Activated naive CD8-positive, alpha-beta T cell treated with anti-CD3 and anti-CD28 coated beads, Interleukin-2, amount 50 U/mL, for 24 hours (primary cell): ENCODE data around the gene DOCK9.

ENCODE experiments used
- ATAC-seq: fragments of 150-1000 bp; cut with Tn5 transposase; one replicate; pipeline ENCODE4 v1.10.0; 2021
- DNase-seq: peaks from one replicate; pipeline ENCODE4 v3.0.0; 2021
- H3K27ac Mint-ChIP-seq: one replicate; pipeline ENCODE4 v1.8.0; 2021; ENCODE audit warnings: mild to moderate bottlenecking, mixed read lengths
- H3K27me3 Mint-ChIP-seq: one replicate; pipeline ENCODE4 v1.8.0; 2021; ENCODE audit warnings: mixed read lengths
- H3K36me3 Mint-ChIP-seq: one replicate; pipeline ENCODE4 v1.8.0; 2021; ENCODE audit warnings: low read depth, mixed read lengths
- H3K4me1 Mint-ChIP-seq: one replicate; pipeline ENCODE4 v1.8.0; 2021; ENCODE audit warnings: mixed read lengths
- H3K4me3 Mint-ChIP-seq: one replicate; pipeline ENCODE4 v1.8.0; 2021; ENCODE audit warnings: mild to moderate bottlenecking, moderate library complexity, mixed read lengths
- H3K9me3 Mint-ChIP-seq: one replicate; pipeline ENCODE4 v1.8.0; 2021; ENCODE audit warnings: mixed read lengths

The DOCK9 gene

GRCh38 chr13:98778749-98779148 lies 199.1 kb downstream of the DOCK9 start:
- ATAC-seq (no peak), DNase-seq (no peak)
- H3K9me3 Mint-ChIP-seq = no peaks in the 10 kb centered on the region
- no peaks in the 10 kb centered on the region for H3K36me3 Mint-ChIP-seq
- H3K27ac Mint-ChIP-seq = no peak overlapping the region
- no peak overlapping the region for H3K4me3 Mint-ChIP-seq
- no peaks in the 10 kb centered on the region for H3K4me1 Mint-ChIP-seq
- peaks cover 5% of the 10 kb centered on the region for H3K27me3 Mint-ChIP-seq

DNA sequence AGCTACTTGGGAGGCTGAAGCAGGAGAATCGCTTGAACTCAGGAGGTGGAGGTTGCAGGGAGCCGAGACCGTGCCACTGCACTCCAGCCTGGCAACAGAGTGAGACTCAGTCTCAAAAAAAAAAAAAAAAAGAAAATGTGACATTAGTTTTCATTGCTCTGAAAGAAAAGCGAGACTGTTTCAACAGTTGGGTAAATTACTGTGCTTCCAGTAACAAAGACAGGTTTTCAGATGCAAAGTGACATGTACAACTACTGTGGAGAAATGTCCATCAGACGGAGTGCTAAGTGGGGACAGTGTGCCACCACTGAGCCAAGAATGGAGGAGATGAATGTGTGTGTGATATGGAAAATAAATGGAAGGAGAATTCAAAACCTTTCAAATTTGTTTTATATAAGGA lies 201.2 kb downstream of the DOCK9 start:
- H3K27me3 Mint-ChIP-seq = peaks cover 5% of the 10 kb centered on the region
- no peaks in the 10 kb centered on the region for H3K36me3 Mint-ChIP-seq
- H3K4me3 Mint-ChIP-seq = no peak overlapping the region
- DNase-seq (no peak), ATAC-seq (no peak)
- H3K4me1 Mint-ChIP-seq = no peaks in the 10 kb centered on the region
- H3K27ac Mint-ChIP-seq = no peak overlapping the region
- H3K9me3 Mint-ChIP-seq = no peaks in the 10 kb centered on the region

DNA sequence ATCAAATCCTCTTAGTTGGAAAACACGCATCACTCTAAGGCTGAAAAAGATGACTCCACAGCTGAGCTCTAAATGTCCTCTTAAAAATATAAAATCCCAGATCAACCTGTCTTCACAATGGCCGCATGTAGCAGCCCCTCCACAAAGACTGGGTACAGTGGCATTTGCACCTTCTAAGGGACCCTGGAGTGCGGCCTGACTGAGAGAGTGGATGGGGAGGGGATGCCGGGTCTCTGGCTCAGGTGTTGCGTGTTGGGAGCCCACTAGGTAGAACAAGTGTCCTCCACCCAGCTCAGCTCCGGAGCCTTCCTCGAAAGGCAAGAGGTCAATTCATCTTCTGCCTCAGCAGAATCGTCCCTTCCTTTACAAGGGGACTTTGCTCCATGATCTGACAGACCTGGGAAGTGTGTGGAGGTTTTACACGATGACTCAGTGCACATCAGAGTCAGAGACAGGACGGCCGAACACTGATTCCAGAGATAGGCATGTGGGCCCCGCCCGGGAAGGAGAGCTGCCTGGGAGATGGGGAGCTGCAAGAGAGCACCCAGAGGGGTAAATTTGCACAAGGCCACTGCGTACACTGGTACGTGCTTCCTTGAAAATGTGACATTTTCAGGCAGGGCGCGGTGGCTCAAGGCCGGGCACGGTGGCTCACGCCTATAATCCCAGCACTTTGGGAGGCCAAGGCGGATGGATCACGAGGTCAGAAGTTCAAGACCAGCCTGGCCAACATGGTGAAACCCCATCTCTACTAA lies 201.8 kb downstream of the DOCK9 start:
- ATAC-seq (no peak), DNase-seq (no peak)
- Mint-ChIP-seq H3K4me1 (no peaks in the 10 kb centered on the region), H3K27me3 (peaks cover 5% of the 10 kb centered on the region), H3K36me3 (no peaks in the 10 kb centered on the region), H3K4me3 (no peak overlapping the region), H3K9me3 (peaks cover 6% of the 10 kb centered on the region), H3K27ac (no peak overlapping the region)

- H3K4me3 Mint-ChIP-seq = no peak overlapping the region
- DNase-seq (no peak), ATAC-seq (no peak)
- H3K27me3 Mint-ChIP-seq = peaks cover 5% of the 10 kb centered on the region
- H3K36me3 Mint-ChIP-seq = no peaks in the 10 kb centered on the region
- peaks cover 9% of the 10 kb centered on the region for H3K9me3 Mint-ChIP-seq
- H3K4me1 Mint-ChIP-seq = no peaks in the 10 kb centered on the region
- no peak overlapping the region for H3K27ac Mint-ChIP-seq
Measured at GRCh38 chr13:98775386-98775785, 202.5 kb downstream of the DOCK9 start.

GRCh38 chr13:98774776-98775175 lies 203.1 kb downstream of the DOCK9 start:
- H3K36me3 Mint-ChIP-seq = no peaks in the 10 kb centered on the region
- no peak for ATAC-seq

GRCh38 chr13:98773921-98774320 lies 203.9 kb downstream of the DOCK9 start:
- H3K9me3 Mint-ChIP-seq = peaks cover 21% of the 10 kb centered on the region
- no peak for DNase-seq
- no peak for ATAC-seq
- no peak overlapping the region for H3K4me3 Mint-ChIP-seq
- peaks cover 8% of the 10 kb centered on the region for H3K27me3 Mint-ChIP-seq
- no peak overlapping the region for H3K27ac Mint-ChIP-seq
- H3K4me1 Mint-ChIP-seq = no peaks in the 10 kb centered on the region
- H3K36me3 Mint-ChIP-seq = no peaks in the 10 kb centered on the region

More at GRCh38 chr13:98774776-98775175, 203.1 kb downstream of the DOCK9 start:
- peaks cover 5% of the 10 kb centered on the region for H3K27me3 Mint-ChIP-seq
- no peaks in the 10 kb centered on the region for H3K4me1 Mint-ChIP-seq
- peaks cover 14% of the 10 kb centered on the region for H3K9me3 Mint-ChIP-seq
- no peak for DNase-seq
- H3K27ac Mint-ChIP-seq = no peak overlapping the region
- no peak overlapping the region for H3K4me3 Mint-ChIP-seq

- ATAC-seq = no peak
- no peaks in the 10 kb centered on the region for H3K4me1 Mint-ChIP-seq
- peaks cover 10% of the 10 kb centered on the region for H3K27me3 Mint-ChIP-seq
- H3K9me3 Mint-ChIP-seq = peaks cover 21% of the 10 kb centered on the region
- no peak overlapping the region for H3K4me3 Mint-ChIP-seq
- no peaks in the 10 kb centered on the region for H3K36me3 Mint-ChIP-seq
- no peak overlapping the region for H3K27ac Mint-ChIP-seq
- DNase-seq = no peak
Measured at GRCh38 chr13:98772794-98773452, 204.9 kb downstream of the DOCK9 start.

- H3K4me1 Mint-ChIP-seq = no peaks in the 10 kb centered on the region
- DNase-seq (no peak), ATAC-seq (no peak)
- H3K9me3 Mint-ChIP-seq = peaks cover 21% of the 10 kb centered on the region
- no peaks in the 10 kb centered on the region for H3K36me3 Mint-ChIP-seq
- peaks cover 7% of the 10 kb centered on the region for H3K27me3 Mint-ChIP-seq
- H3K4me3 Mint-ChIP-seq = no peak overlapping the region
- H3K27ac Mint-ChIP-seq = no peak overlapping the region
Measured at GRCh38 chr13:98771838-98772611, 205.8 kb downstream of the DOCK9 start.

GRCh38 chr13:98769736-98770135 lies 208.1 kb downstream of the DOCK9 start:
- DNase-seq (no peak), ATAC-seq (no peak)
- H3K4me1 Mint-ChIP-seq = no peaks in the 10 kb centered on the region
- no peaks in the 10 kb centered on the region for H3K36me3 Mint-ChIP-seq
- H3K27ac Mint-ChIP-seq = no peak overlapping the region
- H3K27me3 Mint-ChIP-seq = peaks cover 5% of the 10 kb centered on the region
- peaks cover 21% of the 10 kb centered on the region for H3K9me3 Mint-ChIP-seq
- no peak overlapping the region for H3K4me3 Mint-ChIP-seq

- DNase-seq (no peak), ATAC-seq (no peak)
- Mint-ChIP-seq H3K27me3 (peaks cover 7% of the 10 kb centered on the region), H3K4me1 (no peaks in the 10 kb centered on the region), H3K27ac (no peak overlapping the region), H3K4me3 (no peak overlapping the region), H3K9me3 (peaks cover 21% of the 10 kb centered on the region), H3K36me3 (no peaks in the 10 kb centered on the region)
Measured at GRCh38 chr13:98768522-98768921, 209.3 kb downstream of the DOCK9 start.

GRCh38 chr13:98766697-98767096 lies 211.2 kb downstream of the DOCK9 start:
- H3K4me3 Mint-ChIP-seq = no peak overlapping the region
- no peaks in the 10 kb centered on the region for H3K36me3 Mint-ChIP-seq
- H3K27me3 Mint-ChIP-seq = peaks cover 7% of the 10 kb centered on the region
- H3K27ac Mint-ChIP-seq = no peak overlapping the region
- peaks cover 21% of the 10 kb centered on the region for H3K9me3 Mint-ChIP-seq
- H3K4me1 Mint-ChIP-seq = no peaks in the 10 kb centered on the region
- DNase-seq (no peak), ATAC-seq (no peak)

DNA sequence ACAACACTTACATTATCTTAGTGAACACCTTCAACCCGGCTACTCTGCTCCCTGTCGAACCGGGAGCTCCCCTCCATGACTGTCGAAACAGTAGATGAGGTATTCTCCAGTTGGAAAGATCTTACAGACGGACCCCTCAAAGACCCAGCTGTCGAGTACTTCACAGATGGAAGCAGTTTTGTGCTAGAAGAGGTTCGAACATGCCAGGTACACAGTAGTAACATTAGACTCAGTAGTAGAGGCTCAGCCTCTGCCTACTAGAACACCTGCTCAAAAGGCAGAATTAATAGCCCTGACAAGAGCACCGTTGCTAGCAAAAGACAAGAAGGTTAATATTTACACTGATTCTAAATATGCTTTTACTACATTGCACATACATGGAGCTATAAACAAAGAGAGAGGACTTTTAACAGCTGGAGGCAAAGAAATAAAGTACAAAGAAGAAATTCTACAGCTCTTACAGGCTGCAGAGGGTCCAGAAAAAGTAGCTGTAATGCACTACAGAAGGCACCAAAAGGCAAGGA lies 211.8 kb downstream of the DOCK9 start:
- ATAC-seq (no peak), DNase-seq (no peak)
- H3K4me1 Mint-ChIP-seq = no peaks in the 10 kb centered on the region
- H3K9me3 Mint-ChIP-seq = peaks cover 18% of the 10 kb centered on the region
- H3K36me3 Mint-ChIP-seq = no peaks in the 10 kb centered on the region
- H3K27ac Mint-ChIP-seq = no peak overlapping the region
- H3K4me3 Mint-ChIP-seq = no peak overlapping the region
- H3K27me3 Mint-ChIP-seq = peaks cover 7% of the 10 kb centered on the region

DNA sequence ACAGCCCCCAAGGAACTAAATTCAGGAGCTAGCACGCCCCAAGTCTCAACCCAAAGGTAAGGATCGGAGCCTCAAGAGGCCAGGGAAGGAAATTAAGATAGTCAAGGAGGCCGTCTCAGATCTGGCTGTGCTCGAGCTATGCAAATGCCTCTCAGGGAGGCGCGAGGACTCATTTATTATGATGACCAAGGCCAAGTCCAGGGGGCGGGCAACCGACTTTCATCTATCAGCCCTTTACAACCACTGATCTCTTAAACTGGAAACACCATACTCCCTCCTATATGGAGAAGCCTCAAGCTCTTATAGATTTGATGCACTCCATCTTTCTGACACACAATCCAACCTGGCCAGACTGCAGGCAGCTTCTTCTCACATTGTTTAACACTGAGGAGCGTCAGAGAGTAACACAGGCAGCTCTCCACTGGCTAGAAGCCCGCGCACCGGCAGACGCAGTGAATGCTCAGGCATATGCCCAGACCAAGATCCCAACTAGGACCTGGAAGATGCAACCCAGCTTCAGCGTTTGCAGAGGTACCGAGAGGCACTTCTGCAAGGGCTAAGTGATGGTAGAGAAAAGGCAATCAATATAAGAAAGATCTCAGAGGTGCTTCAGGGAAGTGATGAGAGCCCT lies 215.8 kb downstream of the DOCK9 start:
- Mint-ChIP-seq H3K27me3 (peaks cover 4% of the 10 kb centered on the region), H3K36me3 (no peaks in the 10 kb centered on the region), H3K9me3 (peaks cover 8% of the 10 kb centered on the region), H3K4me1 (no peaks in the 10 kb centered on the region), H3K27ac (no peak overlapping the region), H3K4me3 (no peak overlapping the region)
- no peak for DNase-seq
- no peak for ATAC-seq
